ENCODE results near the gene GNB5.

GNB5 gene

DNA sequence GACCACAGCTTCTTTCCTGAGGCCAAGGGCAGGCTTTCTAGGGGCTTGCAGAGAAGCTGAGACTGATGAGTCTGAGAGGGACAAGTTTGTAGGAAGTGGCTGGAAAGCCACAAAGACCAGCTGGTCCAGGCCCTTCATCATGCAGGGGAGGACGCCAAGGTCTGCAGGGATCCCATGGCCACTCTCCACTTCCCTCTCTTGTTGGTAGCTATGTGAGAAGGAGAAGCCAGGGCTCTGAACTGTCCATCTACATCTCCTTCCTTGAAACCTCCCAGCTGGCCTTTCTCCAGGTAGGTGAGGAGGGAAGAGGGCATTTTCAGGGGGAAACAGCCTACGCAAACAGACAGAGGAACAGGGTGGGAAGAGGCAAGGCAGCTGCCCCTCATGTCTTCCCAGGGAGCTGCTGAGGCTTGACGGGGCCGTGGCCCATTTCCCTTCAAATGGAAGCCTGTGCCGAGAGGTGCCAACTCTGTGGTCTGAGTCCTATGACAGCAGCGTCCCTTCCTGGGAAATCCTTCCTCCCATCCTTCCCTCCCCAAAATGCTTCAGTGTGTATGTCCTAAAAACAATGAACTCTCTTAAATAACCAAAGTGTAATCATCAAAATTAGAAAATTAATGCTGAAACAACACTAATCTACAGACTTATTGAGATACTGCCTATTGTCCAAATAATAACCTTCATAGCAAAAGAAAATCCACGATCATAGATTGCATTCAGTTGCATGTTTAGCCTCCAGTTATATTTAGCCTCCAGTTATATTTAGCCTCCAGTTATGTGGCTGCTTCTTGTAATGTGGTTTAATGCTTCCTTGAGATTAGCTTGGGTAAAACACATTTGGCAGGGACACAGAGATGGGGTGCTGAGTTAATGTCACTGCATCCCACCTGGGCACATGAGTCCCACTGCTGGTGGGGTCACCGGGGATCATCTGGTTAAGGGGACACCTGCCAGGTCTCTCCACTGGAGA is 36.0 kb downstream of the GNB5 start:
- Histone ChIP-seq H3K36me3 (no peaks in the 10 kb centered on the region), H3K27me3 (no peaks in the 10 kb centered on the region; the same call in 1 of the 2 replicates), H3K4me3 (ENCODE audit: low read depth, low read length) (no peak overlapping the region), H3K4me1 (no peaks in the 10 kb centered on the region), H3K9me3 (no peaks in the 10 kb centered on the region)
- TF ChIP-seq, protein P1, sequence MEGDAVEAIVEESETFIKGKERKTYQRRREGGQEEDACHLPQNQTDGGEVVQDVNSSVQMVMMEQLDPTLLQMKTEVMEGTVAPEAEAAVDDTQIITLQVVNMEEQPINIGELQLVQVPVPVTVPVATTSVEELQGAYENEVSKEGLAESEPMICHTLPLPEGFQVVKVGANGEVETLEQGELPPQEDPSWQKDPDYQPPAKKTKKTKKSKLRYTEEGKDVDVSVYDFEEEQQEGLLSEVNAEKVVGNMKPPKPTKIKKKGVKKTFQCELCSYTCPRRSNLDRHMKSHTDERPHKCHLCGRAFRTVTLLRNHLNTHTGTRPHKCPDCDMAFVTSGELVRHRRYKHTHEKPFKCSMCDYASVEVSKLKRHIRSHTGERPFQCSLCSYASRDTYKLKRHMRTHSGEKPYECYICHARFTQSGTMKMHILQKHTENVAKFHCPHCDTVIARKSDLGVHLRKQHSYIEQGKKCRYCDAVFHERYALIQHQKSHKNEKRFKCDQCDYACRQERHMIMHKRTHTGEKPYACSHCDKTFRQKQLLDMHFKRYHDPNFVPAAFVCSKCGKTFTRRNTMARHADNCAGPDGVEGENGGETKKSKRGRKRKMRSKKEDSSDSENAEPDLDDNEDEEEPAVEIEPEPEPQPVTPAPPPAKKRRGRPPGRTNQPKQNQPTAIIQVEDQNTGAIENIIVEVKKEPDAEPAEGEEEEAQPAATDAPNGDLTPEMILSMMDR (IDR thresholded peaks at IDR 0.05; ENCODE audit: low read depth, low read length), result no peak
- DNase-seq, result no peak

GRCh38 chr15:52153900-52154895 is 37.0 kb downstream of the GNB5 start:
- H3K36me3 ChIP-seq, result no peaks in the 10 kb centered on the region
- H3K4me1 ChIP-seq, result no peaks in the 10 kb centered on the region
- no peaks in the 10 kb centered on the region for H3K9me3 ChIP-seq
- H3K27me3 ChIP-seq, result no peaks in the 10 kb centered on the region; the same call in 1 of the 2 replicates
- TF ChIP-seq, protein P1 (IDR thresholded peaks at IDR 0.05; ENCODE audit: low read depth, low read length), result no peak
- H3K4me3 ChIP-seq (ENCODE audit: low read depth, low read length), result no peak overlapping the region
- no peak for DNase-seq

DNA sequence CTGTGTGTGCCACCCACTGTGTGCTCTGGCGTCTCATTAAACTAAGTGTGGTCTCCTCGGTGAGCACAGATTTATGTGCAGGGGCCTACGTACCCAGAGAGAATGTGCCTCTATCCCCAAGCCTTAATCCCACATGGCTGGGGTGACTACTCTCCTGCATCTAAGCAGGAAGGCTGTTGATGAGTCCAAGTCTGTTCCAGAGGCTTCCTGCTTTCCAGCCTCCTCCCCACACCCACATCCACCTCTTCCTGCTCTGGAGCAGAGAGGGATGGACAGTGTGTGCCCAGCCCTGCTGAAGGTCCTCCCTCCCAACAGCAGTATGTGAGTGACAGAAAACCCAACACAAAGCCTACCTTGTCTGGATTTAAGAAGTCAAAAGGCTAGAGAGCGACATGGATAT is 39.8 kb downstream of the GNB5 start:
- no peaks in the 10 kb centered on the region for H3K36me3 ChIP-seq
- H3K4me1 ChIP-seq, result no peaks in the 10 kb centered on the region
- H3K4me3 ChIP-seq (ENCODE audit: low read depth, low read length), result no peak overlapping the region
- no peaks in the 10 kb centered on the region for H3K9me3 ChIP-seq
- no peak for DNase-seq
- no peaks in the 10 kb centered on the region; the same call in 1 of the 2 replicates for H3K27me3 ChIP-seq
- TF ChIP-seq, protein P1 (IDR thresholded peaks at IDR 0.05; ENCODE audit: low read depth, low read length), result no peak

DNA sequence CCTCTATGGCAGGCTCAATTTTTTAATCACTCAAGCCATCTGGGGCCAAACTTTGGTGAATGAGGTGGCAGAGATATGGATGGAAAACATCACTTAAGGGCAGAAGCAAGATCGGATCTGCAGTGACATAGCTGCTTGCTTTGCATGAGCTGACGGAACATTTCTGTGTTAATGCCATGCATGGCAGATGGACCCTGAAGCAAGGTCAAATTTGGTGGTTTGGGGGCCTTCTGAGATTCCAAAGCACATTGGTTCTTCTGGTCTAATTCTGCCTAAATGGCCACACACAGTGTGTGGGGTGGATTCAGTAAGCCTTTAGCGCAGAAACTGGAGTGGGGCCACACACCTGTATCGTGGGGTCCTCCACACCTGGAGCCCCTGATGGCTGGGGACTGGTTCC is 40.3 kb downstream of the GNB5 start:
- H3K4me3 ChIP-seq (ENCODE audit: low read depth, low read length), result no peak overlapping the region
- no peaks in the 10 kb centered on the region for H3K36me3 ChIP-seq
- TF ChIP-seq, protein P1 (IDR thresholded peaks at IDR 0.05; ENCODE audit: low read depth, low read length), result no peak
- H3K4me1 ChIP-seq, result no peaks in the 10 kb centered on the region
- no peaks in the 10 kb centered on the region; the same call in 1 of the 2 replicates for H3K27me3 ChIP-seq
- DNase-seq, result no peak
- no peaks in the 10 kb centered on the region for H3K9me3 ChIP-seq

- Histone ChIP-seq H3K27me3 (no peaks in the 10 kb centered on the region; the same call in 1 of the 2 replicates), H3K4me1 (no peaks in the 10 kb centered on the region), H3K36me3 (no peaks in the 10 kb centered on the region), H3K9me3 (no peaks in the 10 kb centered on the region), H3K4me3 (ENCODE audit: low read depth, low read length) (no peak overlapping the region)
- no peak for DNase-seq
- TF ChIP-seq, protein P1 (IDR thresholded peaks at IDR 0.05; ENCODE audit: low read depth, low read length), result no peak
Measured at GRCh38 chr15:52150043-52150825, 41.0 kb downstream of the GNB5 start.
